A673 (cell line): ENCODE data around the gene KXD1. TPM values are rescaled to one million over a fixed set of nuclear protein-coding genes. Genes with fewer than 3 reads are reported as not detected.
A peak's percentile ranks its signal among the peaks of the same experiment; 100 is the strongest.

Experiments
- BruUV-seq: library from RNA; stranded (reverse); fragments of 400-500 nt; replicated peaks from 2 replicates; lab custom pipeline; 2021; lab: Mats Ljungman, UMichigan
- CTCF ChIA-PET: fragments of 300-600 bp; sonication (Branson Sonifier 250); formaldehyde crosslinking; loops from one replicate; lab custom pipeline; 2022; ENCODE audit warnings: antibody characterized with exemption; lab: Charles Lee
- POLR2A ChIA-PET: fragments of 300-600 bp; sonication (Branson Sonifier 250); formaldehyde crosslinking; loops from one replicate; lab custom pipeline; 2022; ENCODE audit warnings: antibody characterized with exemption; ENCODE audit not compliant: low non-redundant PET; lab: Charles Lee
- DNase-seq: peaks from one replicate; pipeline ENCODE4 v3.0.0-alpha.2; 2015; ENCODE audit warnings: low spot score
- H3K27ac ChIP-seq: fragments of 200-600 bp; sonication (generic); 2 replicates; pipeline ENCODE4 v1.5.1; 2016; ENCODE audit warnings: mixed run types, low read depth, mild to moderate bottlenecking, mixed read lengths, antibody characterized with exemption, low read length; ENCODE audit not compliant: poor library complexity, severe bottlenecking
- H3K27me3 ChIP-seq: fragments of 200-600 bp; sonication (generic); replicated peaks from 2 replicates; pipeline ENCODE4 v1.6.1; 2017; ENCODE audit warnings: mixed run types, low read depth, mild to moderate bottlenecking, mixed read lengths, antibody characterized with exemption, low read length; ENCODE audit not compliant: insufficient read depth, poor library complexity
- H3K36me3 ChIP-seq: fragments of 200-600 bp; sonication (generic); 2 replicates; pipeline ENCODE4 v1.6.1; 2016; ENCODE audit warnings: mixed run types, mild to moderate bottlenecking, mixed read lengths, antibody characterized with exemption, low read length; ENCODE audit not compliant: insufficient read depth, poor library complexity, severe bottlenecking
- H3K4me1 ChIP-seq: fragments of 200-600 bp; sonication (generic); 2 replicates; pipeline ENCODE4 v1.6.1; 2017; ENCODE audit warnings: mixed run types, mild to moderate bottlenecking, mixed read lengths, antibody characterized with exemption, low read length; ENCODE audit not compliant: insufficient read depth, poor library complexity, severe bottlenecking
- H3K4me3 ChIP-seq: fragments of 200-600 bp; sonication (generic); 2 replicates; pipeline ENCODE4 v1.5.1; 2016; ENCODE audit warnings: low read depth, mixed run types, mild to moderate bottlenecking, mixed read lengths, low read length; ENCODE audit not compliant: poor library complexity, severe bottlenecking
- H3K9me3 ChIP-seq: fragments of 200-600 bp; sonication (generic); 2 replicates; pipeline ENCODE4 v1.6.1; 2016; ENCODE audit warnings: mixed run types, low read depth, mild to moderate bottlenecking, mixed read lengths, antibody characterized with exemption, low read length; ENCODE audit not compliant: poor library complexity, severe bottlenecking
- EZH2 ChIP-seq: fragments of 200-600 bp; sonication (generic); IDR thresholded peaks from 2 replicates; pipeline ENCODE4 v1.6.1; 2017; ENCODE audit warnings: borderline replicate concordance, low read depth, mild to moderate bottlenecking, mixed read lengths, antibody characterized with exemption, low read length; ENCODE audit not compliant: poor library complexity, severe bottlenecking
- intact Hi-C: fragments of 100-400 bp; cut with micrococcal nuclease; formaldehyde crosslinking; loops from one replicate; pipeline ENCODE4 v1.10.0; 2022; ENCODE audit not compliant: unreplicated experiment
- total RNA-seq: library from RNA; stranded (reverse); gene quantifications from 2 replicates; pipeline ENCODE4 v1.2.3, GENCODE V29; 2021
- TF ChIP-seq, protein P1 (sequence below): fragments of 300-800, 200-600 bp; sonication (generic); conservative IDR thresholded peaks from 2 replicates; pipeline ENCODE4 v1.5.1; 2017; ENCODE audit warnings: low read depth, mild to moderate bottlenecking, antibody characterized with exemption, low read length, moderate library complexity, mixed read lengths

The KXD1 gene
- total RNA-seq, 1 experiment from 2014 or later, result 111 TPM

DNA sequence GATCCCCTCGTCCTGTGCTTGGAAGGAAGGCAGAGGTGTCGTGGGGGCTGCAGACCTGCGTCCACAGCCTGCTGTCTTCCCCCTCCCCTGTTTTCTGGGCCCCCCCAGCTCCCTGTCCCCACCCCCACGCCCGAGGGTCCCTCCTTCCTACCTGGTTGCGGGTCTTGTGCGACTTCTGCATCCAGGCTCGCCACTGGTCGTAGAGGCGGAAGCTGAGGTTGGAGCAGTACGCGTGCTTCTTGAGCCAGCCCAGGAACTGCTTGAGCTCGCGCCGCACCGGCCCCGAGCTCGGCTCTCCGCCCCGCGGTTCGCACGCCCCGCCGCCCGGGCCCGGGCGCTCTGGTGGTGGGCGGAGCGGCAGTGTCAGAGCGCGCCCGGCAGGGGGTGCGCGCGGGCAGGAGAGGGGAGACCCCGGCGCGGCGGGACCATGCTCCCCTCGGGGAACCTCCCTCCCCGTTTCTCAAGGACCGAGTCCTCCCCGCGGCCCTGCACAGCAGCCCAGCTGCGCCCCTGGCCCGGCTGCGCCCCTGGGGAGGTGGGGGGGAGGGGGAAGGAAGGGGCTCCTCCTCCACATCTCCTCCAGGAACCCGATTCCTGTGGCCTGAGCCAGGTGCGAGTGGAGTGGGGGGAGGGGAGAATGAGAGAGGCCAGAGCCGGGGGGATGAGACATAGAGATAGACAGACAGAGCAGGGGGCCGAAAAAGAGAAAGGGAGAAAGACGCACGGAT lies 36.6 kb downstream of the KXD1 start:
- POLR2A ChIA-PET, result interaction anchor here (0.5 to 0.7 kb wide), 3 partner anchors 24 to 252 kb away, joined by 3 to 6 read pairs (median 4); no protein-coding TSS in a partner anchor
- intact Hi-C loops, result loop anchor here (5.0 to 10.0 kb wide), 4 partner anchors 83 to 323 kb away; partner anchors contain the start of genes COPE and DDX49
- Histone ChIP-seq H3K27me3 (no peaks in the 10 kb centered on the region), H3K4me3 (peak overlapping the region; percentile 25), H3K27ac (peak overlapping the region; percentile 60), H3K9me3 (no peaks in the 10 kb centered on the region), H3K36me3 (peaks cover 30% of the 10 kb centered on the region), H3K4me1 (peaks cover 68% of the 10 kb centered on the region)
- no TSS peak for BruUV-seq
- CTCF ChIA-PET, result interaction anchor here (0.6 to 1.2 kb wide), 2 partner anchors 105 to 253 kb away, joined by 4 to 7 read pairs; no protein-coding TSS in a partner anchor
- no peak for TF ChIP-seq EZH2
- TF ChIP-seq, protein P1, sequence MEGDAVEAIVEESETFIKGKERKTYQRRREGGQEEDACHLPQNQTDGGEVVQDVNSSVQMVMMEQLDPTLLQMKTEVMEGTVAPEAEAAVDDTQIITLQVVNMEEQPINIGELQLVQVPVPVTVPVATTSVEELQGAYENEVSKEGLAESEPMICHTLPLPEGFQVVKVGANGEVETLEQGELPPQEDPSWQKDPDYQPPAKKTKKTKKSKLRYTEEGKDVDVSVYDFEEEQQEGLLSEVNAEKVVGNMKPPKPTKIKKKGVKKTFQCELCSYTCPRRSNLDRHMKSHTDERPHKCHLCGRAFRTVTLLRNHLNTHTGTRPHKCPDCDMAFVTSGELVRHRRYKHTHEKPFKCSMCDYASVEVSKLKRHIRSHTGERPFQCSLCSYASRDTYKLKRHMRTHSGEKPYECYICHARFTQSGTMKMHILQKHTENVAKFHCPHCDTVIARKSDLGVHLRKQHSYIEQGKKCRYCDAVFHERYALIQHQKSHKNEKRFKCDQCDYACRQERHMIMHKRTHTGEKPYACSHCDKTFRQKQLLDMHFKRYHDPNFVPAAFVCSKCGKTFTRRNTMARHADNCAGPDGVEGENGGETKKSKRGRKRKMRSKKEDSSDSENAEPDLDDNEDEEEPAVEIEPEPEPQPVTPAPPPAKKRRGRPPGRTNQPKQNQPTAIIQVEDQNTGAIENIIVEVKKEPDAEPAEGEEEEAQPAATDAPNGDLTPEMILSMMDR, result peak; percentile 62
- DNase-seq, result peak; percentile 86

DNA sequence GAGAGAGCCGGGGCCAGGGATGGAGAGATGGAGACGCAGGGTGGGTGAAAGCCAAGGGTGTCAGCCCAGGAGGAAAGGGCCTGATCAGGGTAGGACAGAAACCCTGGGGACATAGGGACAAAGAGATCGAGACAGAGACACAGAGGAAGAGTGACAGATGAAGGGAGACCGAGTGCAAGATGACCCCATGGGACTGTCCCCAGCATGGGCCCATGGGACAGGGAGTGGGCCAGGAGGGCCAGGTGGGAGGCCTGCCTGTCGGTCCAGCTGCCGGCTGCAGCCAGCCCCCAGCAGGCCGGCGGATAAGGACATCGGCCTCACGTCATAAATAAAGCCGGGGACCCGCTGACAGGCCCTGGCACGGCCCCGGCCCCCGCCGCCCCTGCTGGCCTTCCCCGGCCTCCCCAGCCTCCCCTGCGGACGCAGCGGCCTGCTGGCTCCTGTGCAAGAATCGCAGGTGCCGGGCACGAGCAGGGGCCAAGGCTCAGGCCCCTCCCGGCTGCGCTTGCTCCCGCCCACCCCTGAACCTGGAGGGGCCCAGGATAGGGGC lies 37.2 kb downstream of the KXD1 start:
- no peak for DNase-seq
- Histone ChIP-seq H3K9me3 (no peaks in the 10 kb centered on the region), H3K27me3 (no peaks in the 10 kb centered on the region), H3K27ac (peak overlapping the region; percentile 60), H3K4me3 (peak overlapping the region; percentile 25), H3K4me1 (peaks cover 68% of the 10 kb centered on the region), H3K36me3 (peaks cover 33% of the 10 kb centered on the region)
- ChIA-PET CTCF (interaction anchor here (1.2 kb wide), 1 partner anchor 252 kb away, joined by 7 read pairs; no protein-coding TSS in a partner anchor), POLR2A (interaction anchor here (0.6 to 0.7 kb wide), 2 partner anchors 252 to 727 kb away, joined by 3 to 6 read pairs; no protein-coding TSS in a partner anchor)
- BruUV-seq, result no TSS peak
- TF ChIP-seq, protein P1, result no peak
- no peak for TF ChIP-seq EZH2
- intact Hi-C loops, result loop anchor here (5.0 to 10.0 kb wide), 4 partner anchors 82 to 322 kb away; partner anchors contain the start of genes COPE and DDX49

DNA sequence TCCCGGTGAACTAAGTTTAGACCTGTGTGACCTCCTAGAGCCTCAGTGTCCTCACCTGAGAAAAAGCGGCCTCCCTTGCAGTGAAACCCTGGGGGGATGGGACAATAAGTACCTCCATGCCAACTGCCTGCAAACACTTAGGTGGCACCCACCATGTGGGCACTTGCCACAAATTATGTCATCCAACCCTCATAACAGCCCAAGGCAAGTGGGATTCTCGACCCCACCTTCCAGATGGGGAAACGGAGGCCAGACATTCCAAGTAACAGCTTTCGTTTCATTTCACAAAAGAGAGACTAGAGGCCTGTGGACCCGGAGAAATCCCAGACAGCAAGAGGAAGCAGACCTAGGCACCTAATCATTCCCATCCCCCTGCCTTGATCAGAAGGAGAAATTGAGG lies 37.8 kb downstream of the KXD1 start:
- Histone ChIP-seq H3K4me3 (no peak overlapping the region), H3K27ac (no peak overlapping the region), H3K4me1 (peaks cover 68% of the 10 kb centered on the region), H3K27me3 (no peaks in the 10 kb centered on the region), H3K36me3 (peaks cover 33% of the 10 kb centered on the region), H3K9me3 (no peaks in the 10 kb centered on the region)
- CTCF ChIA-PET, result no interaction called here
- POLR2A ChIA-PET, result interaction anchor here (0.6 kb wide), 1 partner anchor 728 kb away, joined by 6 read pairs; no protein-coding TSS in a partner anchor
- TF ChIP-seq, protein P1, result no peak
- no peak for TF ChIP-seq EZH2
- no TSS peak for BruUV-seq
- intact Hi-C loops, result loop anchor here (10.0 kb wide), 1 partner anchor 131 kb away; no protein-coding TSS in a partner anchor
- DNase-seq, result no peak
